IgD-negative memory B cell (primary cell): ENCODE results near the gene FAM110A. TPM values are rescaled to one million over a fixed set of nuclear protein-coding genes. Genes with fewer than 3 reads are reported as not detected.
"Not testable (repeated sequence)": the region's sequence is repeated elsewhere in the genome, so short reads cannot be mapped to it uniquely, and the experiment has no call there.

Source experiments
- H3K27ac Mint-ChIP-seq, 3 donors: one replicate each; pipeline ENCODE4 v1.8.0; 2020 to 2022; ENCODE audit warnings: mild to moderate bottlenecking in 3 of 3, mixed read lengths in 3 of 3, moderate library complexity in 1 of 3
- H3K27me3 Mint-ChIP-seq: one replicate; pipeline ENCODE4 v1.8.0; 2021; ENCODE audit warnings: mixed read lengths
- H3K36me3 Mint-ChIP-seq: one replicate; pipeline ENCODE4 v1.8.0; 2020; ENCODE audit warnings: mild to moderate bottlenecking, mixed read lengths
- H3K4me1 Mint-ChIP-seq, 3 donors: one replicate each; pipeline ENCODE4 v1.8.0; 2020 to 2022; ENCODE audit warnings: mixed read lengths in 3 of 3, mild to moderate bottlenecking in 1 of 3
- H3K4me3 Mint-ChIP-seq, 4 donors: one replicate each; pipeline ENCODE4 v1.8.0; 2020 to 2022; ENCODE audit warnings: mild to moderate bottlenecking in 4 of 4, mixed read lengths in 4 of 4, moderate library complexity in 3 of 4
- H3K9me3 Mint-ChIP-seq, 3 donors: one replicate each; pipeline ENCODE4 v1.8.0; 2020 to 2021; ENCODE audit warnings: mixed read lengths in 3 of 3, mild to moderate bottlenecking in 1 of 3
- polyA plus RNA-seq: library from polyadenylated mRNA; unstranded; fragments of 300-500 nt; fragmentation: Illumina TruSeq; gene quantifications from one replicate; pipeline ENCODE4 v1.2.3, GENCODE V29; 2021

The FAM110A gene
- polyA plus RNA-seq, 1 donor from 2014 or later, result 19.3 TPM

- H3K4me1 Mint-ChIP-seq, result peaks cover 12 to 19% (median 13%) of the 10 kb centered on the region in 3 donors
- no peaks in the 10 kb centered on the region for H3K9me3 Mint-ChIP-seq
- H3K36me3 Mint-ChIP-seq, result peaks cover 1% of the 10 kb centered on the region
- H3K4me3 Mint-ChIP-seq, result no peak overlapping the region
- H3K27ac Mint-ChIP-seq, result no peak overlapping the region
- peaks cover 35% of the 10 kb centered on the region for H3K27me3 Mint-ChIP-seq
These were observed 54.5 kb downstream of the FAM110A start for GRCh38 chr20:888057-888456.

- Mint-ChIP-seq H3K27ac (no peak overlapping the region), H3K4me1 (peaks cover 18 to 27% (median 20%) of the 10 kb centered on the region in 3 donors), H3K4me3 (no peak overlapping the region), H3K9me3 (no peaks in the 10 kb centered on the region), H3K27me3 (peaks cover 43% of the 10 kb centered on the region), H3K36me3 (no peaks in the 10 kb centered on the region)
These were observed 55.6 kb downstream of the FAM110A start for GRCh38 chr20:889106-889505.

- Mint-ChIP-seq H3K36me3 (no peaks in the 10 kb centered on the region), H3K4me1 (peaks cover 18 to 27% (median 20%) of the 10 kb centered on the region in 3 donors), H3K9me3 (no peaks in the 10 kb centered on the region), H3K27ac (no peak overlapping the region), H3K27me3 (peaks cover 37% of the 10 kb centered on the region), H3K4me3 (no peak overlapping the region)
These were observed 56.5 kb downstream of the FAM110A start for GRCh38 chr20:889932-890463.

- H3K36me3 Mint-ChIP-seq, result no peaks in the 10 kb centered on the region
- peaks cover 32% of the 10 kb centered on the region for H3K27me3 Mint-ChIP-seq
- H3K27ac Mint-ChIP-seq, result no peak overlapping the region
- peaks cover 18 to 26% (median 20%) of the 10 kb centered on the region in 3 donors for H3K4me1 Mint-ChIP-seq
- no peaks in the 10 kb centered on the region for H3K9me3 Mint-ChIP-seq
- no peak overlapping the region for H3K4me3 Mint-ChIP-seq
These were observed 57.1 kb downstream of the FAM110A start for GRCh38 chr20:890666-891057.

DNA sequence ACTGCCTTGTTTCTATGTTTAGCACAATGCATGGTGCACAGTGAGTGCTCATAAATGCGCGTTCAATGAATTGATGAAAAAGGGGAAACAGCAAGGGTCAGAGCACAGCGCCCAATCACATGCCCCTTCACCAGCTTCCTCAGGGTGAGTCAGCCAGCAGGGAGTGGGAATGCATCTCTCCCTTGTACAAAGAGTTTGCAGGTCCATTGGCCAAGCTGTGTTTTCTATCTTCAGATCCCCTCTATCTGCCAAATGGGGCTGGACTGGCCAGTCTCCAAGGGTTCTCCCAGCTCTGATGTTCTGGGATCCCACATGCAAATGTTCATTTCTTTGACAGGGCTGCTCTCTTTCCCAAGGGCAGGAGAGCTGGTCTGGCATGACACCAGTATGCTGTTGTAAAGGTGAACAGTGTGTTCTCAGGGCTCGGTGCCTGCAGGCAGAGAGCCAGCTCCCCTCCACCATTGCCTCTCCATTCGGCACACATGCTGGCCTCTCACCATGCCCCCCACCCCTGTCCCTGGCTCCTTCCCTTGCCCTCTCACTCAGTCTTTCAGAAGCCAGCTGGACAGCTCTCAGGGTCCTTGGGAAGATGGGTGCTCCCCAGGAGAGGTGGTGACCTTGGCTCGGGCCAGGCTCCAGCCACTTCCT, 57.7 kb downstream of the FAM110A start:
- Mint-ChIP-seq H3K27me3 (peaks cover 30% of the 10 kb centered on the region), H3K4me1 (peaks cover 18 to 25% (median 20%) of the 10 kb centered on the region in 3 donors), H3K9me3 (peaks cover 0 to under 1% (median 0%) of the 10 kb centered on the region in 3 donors), H3K36me3 (no peaks in the 10 kb centered on the region), H3K4me3 (no peak overlapping the region), H3K27ac (no peak overlapping the region)

DNA sequence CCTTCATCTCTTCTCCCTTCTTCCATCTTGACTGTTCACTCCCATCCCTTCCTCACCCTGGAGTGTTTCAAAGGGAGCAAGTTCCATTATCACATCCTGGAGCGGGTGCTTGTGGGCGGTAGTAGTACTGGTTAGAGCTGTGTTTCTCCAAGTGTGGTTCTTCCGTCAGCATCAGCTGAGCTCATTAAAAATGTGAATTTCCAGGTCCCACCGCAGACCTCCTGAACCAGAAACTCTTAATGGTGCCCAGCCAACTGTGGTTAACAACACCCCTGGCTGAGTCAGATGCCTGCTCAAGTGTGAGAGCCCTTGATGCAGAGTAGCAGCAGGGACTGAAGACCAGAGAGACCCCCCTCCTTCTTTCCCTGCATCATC, 58.2 kb downstream of the FAM110A start:
- peaks cover 0 to 1% (median 0%) of the 10 kb centered on the region in 3 donors for H3K9me3 Mint-ChIP-seq
- H3K27me3 Mint-ChIP-seq, result peaks cover 30% of the 10 kb centered on the region
- peak overlapping the region in 1 of 4 donors; percentile 19 for H3K4me3 Mint-ChIP-seq
- peaks cover 18 to 25% (median 20%) of the 10 kb centered on the region in 3 donors for H3K4me1 Mint-ChIP-seq
- H3K27ac Mint-ChIP-seq, result no peak overlapping the region
- H3K36me3 Mint-ChIP-seq, result no peaks in the 10 kb centered on the region

DNA sequence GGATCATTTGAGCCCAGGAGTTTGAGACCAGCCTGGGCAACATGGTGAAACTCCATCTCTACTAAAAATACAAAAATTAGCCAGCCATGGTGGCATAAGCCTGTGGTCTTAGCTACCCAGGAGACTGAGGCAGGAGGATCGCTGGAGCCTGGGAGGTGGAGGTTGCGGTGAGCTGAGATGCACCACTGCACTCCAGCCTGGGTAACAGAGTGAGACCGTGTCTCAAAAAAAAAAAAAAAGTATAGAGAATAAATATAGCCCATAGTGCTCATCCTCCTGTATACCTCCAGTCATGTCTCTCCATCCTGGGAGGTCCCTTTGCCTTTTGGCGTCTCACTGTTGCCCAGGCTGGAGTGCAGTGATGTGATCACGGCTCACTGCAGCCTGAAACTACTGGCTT, 58.9 kb downstream of the FAM110A start:
- Mint-ChIP-seq H3K27ac (peak overlapping the region in 1 of 3 donors; percentile 15), H3K27me3 (peaks cover 30% of the 10 kb centered on the region)
- not testable (repeated sequence) for H3K36me3 Mint-ChIP-seq

More for the DNA sequence above, 58.9 kb downstream of the FAM110A start:
- H3K9me3 Mint-ChIP-seq, result not testable (repeated sequence)
- H3K4me1 Mint-ChIP-seq, result peaks cover 18 to 25% (median 20%) of the 10 kb centered on the region in 3 donors
- peak overlapping the region in 2 of 4 donors; percentile 5 to 19 for H3K4me3 Mint-ChIP-seq

Other genes starting within 250 kb of the FAM110A start
- gene TCF15, start 223.4 kb upstream of the FAM110A start, polyA plus RNA-seq, result not detected
- gene SRXN1, start 180.5 kb upstream of the FAM110A start, polyA plus RNA-seq, result 5.5 TPM
- not detected for gene SCRT2, start 157.9 kb upstream of the FAM110A start, polyA plus RNA-seq
- not detected for gene SLC52A3, start 65.2 kb upstream of the FAM110A start, polyA plus RNA-seq
- gene ANGPT4, start 82.6 kb downstream of the FAM110A start, polyA plus RNA-seq, result not detected
- not detected for gene RSPO4, start 168.6 kb downstream of the FAM110A start, polyA plus RNA-seq